GM20000 (cell line): ENCODE data around the gene OSBPL6.

Source experiments
- DNase-seq: peaks from one replicate; pipeline ENCODE4 v3.0.0; 2012; ENCODE audit warnings: low spot score
- CTCF ChIP-seq: IDR thresholded peaks from 2 replicates; pipeline ENCODE4 v1.5.1; 2012; ENCODE audit warnings: mild to moderate bottlenecking, control low read depth; ENCODE audit errors: extremely low read depth, missing control alignments

Gene OSBPL6

GRCh38 chr2:178280244-178280852 lies 86.0 kb downstream of the OSBPL6 start:
- TF ChIP-seq CTCF = peak; percentile 35
- DNase-seq = peak; percentile 54

GRCh38 chr2:178282075-178282815 lies 87.9 kb downstream of the OSBPL6 start:
- no peak for TF ChIP-seq CTCF
- no peak for DNase-seq

GRCh38 chr2:178283341-178283918 lies 89.1 kb downstream of the OSBPL6 start:
- TF ChIP-seq CTCF = no peak
- DNase-seq = no peak

- DNase-seq = no peak
- no peak for TF ChIP-seq CTCF
Measured at GRCh38 chr2:178284613-178285286, 90.4 kb downstream of the OSBPL6 start.

GRCh38 chr2:178285287-178285615 lies 90.9 kb downstream of the OSBPL6 start:
- DNase-seq = no peak
- no peak for TF ChIP-seq CTCF

GRCh38 chr2:178286636-178287035 lies 92.3 kb downstream of the OSBPL6 start:
- TF ChIP-seq CTCF = no peak
- DNase-seq = no peak
